IMR-90 (cell line): ENCODE measurements around the gene INO80E. TPM values are rescaled to one million over a fixed set of nuclear protein-coding genes. Genes with fewer than 3 reads are reported as not detected.

ENCODE experiments used
- ATAC-seq: fragments of 200-7000 bp; cut with Tn5 transposase; 2 replicates; pipeline ENCODE4 v1.9.1; 2020; ENCODE audit warnings: low read depth, mild to moderate bottlenecking, moderate library complexity
- BruUV-seq: library from RNA; stranded (reverse); fragments of 400-500 nt; replicated peaks from 2 replicates; lab custom pipeline; 2021; lab: Mats Ljungman, UMichigan
- CTCF ChIA-PET: fragments of 300-600 bp; formaldehyde crosslinking; extraction: SDS; loops from one replicate; lab custom pipeline; 2021; ENCODE audit warnings: antibody characterized with exemption; lab: Yijun Ruan, JAX
- POLR2A ChIA-PET: fragments of 300-600 bp; sonication (Branson Sonifier 250); formaldehyde crosslinking; loops from one replicate; lab custom pipeline; 2022; ENCODE audit warnings: antibody characterized with exemption; ENCODE audit not compliant: unreplicated experiment; lab: Charles Lee
- DNase-seq: peaks from one replicate; pipeline ENCODE4 v3.0.0; 2013
- H2AFZ ChIP-seq: replicated peaks from 2 replicates; pipeline ENCODE3; 2013; ENCODE audit warnings: low read length, mild to moderate bottlenecking; ENCODE audit not compliant: poor library complexity
- H2AK5ac ChIP-seq: 2 replicates; pipeline ENCODE4 v1.6.1; 2013; ENCODE audit warnings: low read depth, low read length, inconsistent platforms
- H2AK9ac ChIP-seq: replicated peaks from 2 replicates; pipeline ENCODE3; 2013; ENCODE audit warnings: mild to moderate bottlenecking, low read depth, low read length, moderate library complexity; ENCODE audit not compliant: poor library complexity
- H2BK120ac ChIP-seq: 2 replicates; pipeline ENCODE4 v1.6.1; 2013; ENCODE audit warnings: low read depth, low read length, inconsistent platforms
- H2BK15ac ChIP-seq: 3 replicates; pipeline ENCODE4 v1.6.1; 2013; ENCODE audit warnings: low read depth, low read length, inconsistent platforms
- H2BK20ac ChIP-seq: 2 replicates; pipeline ENCODE4 v1.6.1; 2013; ENCODE audit warnings: low read depth, mild to moderate bottlenecking, inconsistent platforms, low read length, moderate library complexity
- H2BK5ac ChIP-seq: 2 replicates; pipeline ENCODE4 v1.6.1; 2013; ENCODE audit warnings: mild to moderate bottlenecking, low read depth, low read length, inconsistent platforms; ENCODE audit not compliant: poor library complexity, severe bottlenecking
- H3K14ac ChIP-seq: replicated peaks from 2 replicates; pipeline ENCODE4 v1.6.1; 2013; ENCODE audit warnings: low read depth, low read length, inconsistent platforms
- H3K18ac ChIP-seq: 2 replicates; pipeline ENCODE4 v1.6.1; 2013; ENCODE audit warnings: low read depth, low read length, control low read depth
- H3K23ac ChIP-seq: 2 replicates; pipeline ENCODE4 v1.6.1; 2013; ENCODE audit warnings: low read depth, low read length, inconsistent platforms
- H3K27ac ChIP-seq: 2 replicates; pipeline ENCODE4 v1.5.1; 2013; ENCODE audit warnings: mild to moderate bottlenecking, control low read depth, low read length; ENCODE audit not compliant: insufficient read depth
- H3K27me3 ChIP-seq: 2 replicates; pipeline ENCODE4 v1.6.1; 2013; ENCODE audit warnings: low read length; ENCODE audit not compliant: control insufficient read depth, insufficient read depth
- H3K36me3 ChIP-seq: 2 replicates; pipeline ENCODE4 v1.6.1; 2013; ENCODE audit warnings: low read length, mixed read lengths; ENCODE audit not compliant: control insufficient read depth, insufficient read depth
- H3K4ac ChIP-seq: 2 replicates; pipeline ENCODE4 v1.6.1; 2013; ENCODE audit warnings: low read depth, low read length, inconsistent platforms
- H3K4me1 ChIP-seq: 2 replicates; pipeline ENCODE4 v1.6.1; 2013; ENCODE audit warnings: low read length, mixed read lengths; ENCODE audit not compliant: control insufficient read depth, insufficient read depth
- H3K4me2 ChIP-seq: 2 replicates; pipeline ENCODE4 v1.6.1; 2013; ENCODE audit warnings: low read depth, mild to moderate bottlenecking, control low read depth, low read length, moderate library complexity
- H3K4me3 ChIP-seq: 2 replicates; pipeline ENCODE4 v1.5.1; 2013; ENCODE audit warnings: low read depth, mild to moderate bottlenecking, control low read depth, low read length, moderate library complexity; ENCODE audit not compliant: insufficient read depth
- H3K56ac ChIP-seq: 2 replicates; pipeline ENCODE4 v1.6.1; 2013; ENCODE audit warnings: low read length, inconsistent platforms; ENCODE audit not compliant: insufficient read depth; ENCODE audit errors: extremely low read depth
- H3K79me1 ChIP-seq, 2 experiments: 2 replicates each; pipeline ENCODE4 v1.6.1; 2013; ENCODE audit warnings: low read length in 2 of 2, inconsistent platforms in 1 of 2, low read depth in 1 of 2
- H3K9ac ChIP-seq: 2 replicates; pipeline ENCODE4 v1.6.1; 2013; ENCODE audit warnings: low read depth, low read length, control low read depth
- H3K9me1 ChIP-seq: 2 replicates; pipeline ENCODE4 v1.6.1; 2013; ENCODE audit warnings: low read length, inconsistent platforms; ENCODE audit not compliant: insufficient read depth
- H3K9me3 ChIP-seq: 2 replicates; pipeline ENCODE4 v1.6.1; 2013; ENCODE audit warnings: low read length; ENCODE audit not compliant: control insufficient read depth, insufficient read depth
- H4K20me1 ChIP-seq: 2 replicates; pipeline ENCODE4 v1.6.1; 2013; ENCODE audit warnings: low read length, inconsistent platforms; ENCODE audit not compliant: insufficient read depth
- H4K5ac ChIP-seq: 2 replicates; pipeline ENCODE4 v1.6.1; 2013; ENCODE audit warnings: mild to moderate bottlenecking, low read depth, low read length, control low read depth
- H4K8ac ChIP-seq, 2 experiments: 2 replicates each; pipeline ENCODE4 v1.6.1; 2013; ENCODE audit warnings: low read depth in 2 of 2, low read length in 2 of 2, control low read depth in 1 of 2, inconsistent platforms in 1 of 2
- H4K91ac ChIP-seq: 2 replicates; pipeline ENCODE4 v1.6.1; 2013; ENCODE audit warnings: low read depth, low read length, inconsistent platforms; ENCODE audit not compliant: insufficient read depth
- BHLHE40 ChIP-seq: fragments of 150-350 bp; IDR thresholded peaks from 2 replicates; pipeline ENCODE4 v1.6.1; 2016; ENCODE audit warnings: mild to moderate bottlenecking, low read depth, low read length
- CEBPB ChIP-seq: IDR thresholded peaks from 2 replicates; pipeline ENCODE4 v1.6.1; 2012; ENCODE audit warnings: low read depth, low read length, improper control_type of control experiment
- CHD1 ChIP-seq: IDR thresholded peaks from 2 replicates; pipeline ENCODE4 v1.6.1; 2012; ENCODE audit warnings: low read depth, low read length, improper control_type of control experiment
- FOS ChIP-seq: fragments of 150-350 bp; IDR thresholded peaks from 2 replicates; pipeline ENCODE4 v1.6.1; 2016; ENCODE audit warnings: low read depth, low read length
- MAFK ChIP-seq: IDR thresholded peaks from 2 replicates; pipeline ENCODE4 v1.6.1; 2012; ENCODE audit warnings: low read depth, low read length, improper control_type of control experiment
- MAZ ChIP-seq: IDR thresholded peaks from 2 replicates; pipeline ENCODE4 v1.6.1; 2012; ENCODE audit warnings: low read depth, mild to moderate bottlenecking, low read length, improper control_type of control experiment, moderate library complexity, borderline replicate concordance
- MXI1 ChIP-seq: IDR thresholded peaks from 2 replicates; pipeline ENCODE4 v1.6.1; 2012; ENCODE audit warnings: low read depth, mild to moderate bottlenecking, low read length, moderate library complexity, borderline replicate concordance
- NFE2L2 ChIP-seq: fragments of 150-350 bp; IDR thresholded peaks from 2 replicates; pipeline ENCODE4 v1.6.1; 2016; ENCODE audit warnings: low read depth, mild to moderate bottlenecking, low read length
- POLR2A ChIP-seq: IDR thresholded peaks from 2 replicates; pipeline ENCODE4 v1.6.1; 2012; ENCODE audit warnings: mild to moderate bottlenecking, low read depth, low read length
- RAD21 ChIP-seq: IDR thresholded peaks from 2 replicates; pipeline ENCODE4 v1.6.1; 2012; ENCODE audit warnings: low read length, improper control_type of control experiment
- RCOR1 ChIP-seq: IDR thresholded peaks from 2 replicates; pipeline ENCODE4 v1.6.1; 2012; ENCODE audit warnings: mild to moderate bottlenecking, low read length, improper control_type of control experiment; ENCODE audit not compliant: insufficient replicate concordance
- RFX5 ChIP-seq: IDR thresholded peaks from 2 replicates; pipeline ENCODE4 v1.8.0; 2012; ENCODE audit warnings: low read depth, mild to moderate bottlenecking, low read length, moderate library complexity
- SMC3 ChIP-seq: fragments of 150-350 bp; IDR thresholded peaks from 2 replicates; pipeline ENCODE4 v1.6.1; 2016; ENCODE audit warnings: low read depth, mild to moderate bottlenecking, antibody characterized with exemption, low read length, moderate library complexity
- WGBS, 2 experiments: methylation state at CpG; one replicate each; pipeline versions ENCODE4 v1.1.5 to v1.1.7; 2013; ENCODE audit warnings: missing lambda C conversion rate in 2 of 2; ENCODE audit not compliant: insufficient read length in 1 of 2; ENCODE audit errors: extremely low coverage in 2 of 2; 5-methylcytosine and 5-hydroxymethylcytosine counted together
- dilution Hi-C: fragments of 300-500 bp; cut with HindIII; formaldehyde crosslinking; loops from one replicate; pipeline ENCODE4 v1.14.3; 2018; ENCODE audit warnings: low sequenced_read_pairs; ENCODE audit not compliant: unreplicated experiment
- in situ Hi-C: fragments of 300-500 bp; cut with MboI; formaldehyde crosslinking; loops from 3 replicates; pipeline ENCODE4 v1.14.3; 2019; ENCODE audit warnings: low sequenced_read_pairs, inconsistent platforms, mixed read lengths
- intact Hi-C: fragments of 100-400 bp; cut with micrococcal nuclease; formaldehyde crosslinking; loops from 2 replicates; pipeline ENCODE4 v1.10.0; 2022
- polyA plus RNA-seq, 3 experiments: library from polyadenylated mRNA; depleted of rRNA; stranded (reverse); fragments of >200 nt; gene quantifications; 2 replicates each; pipeline ENCODE4 v1.2.3, GENCODE V29; 2012; ENCODE audit warnings: low replicate concordance in 1 of 3
- total RNA-seq: library from RNA; depleted of rRNA; stranded (reverse); fragments of >200 nt; gene quantifications from 2 replicates; pipeline ENCODE4 v1.2.3, GENCODE V29; 2012
- TF ChIP-seq, protein P1 (sequence below): fragments of 150-350 bp; IDR thresholded peaks from 2 replicates; pipeline ENCODE4 v1.6.1; 2017; ENCODE audit warnings: mild to moderate bottlenecking, antibody characterized with exemption, low read length, low read depth
- TF ChIP-seq, protein P2 (sequence below): conservative IDR thresholded peaks from 2 replicates; pipeline ENCODE4 v1.5.1; 2012; ENCODE audit warnings: mild to moderate bottlenecking, low read depth, low read length, improper control_type of control experiment
- TF ChIP-seq, protein P3 (sequence below): fragments of 150-350 bp; IDR thresholded peaks from 2 replicates; pipeline ENCODE4 v1.6.1; 2016; ENCODE audit warnings: low read depth, mild to moderate bottlenecking, low read length, moderate library complexity, borderline replicate concordance

The INO80E gene
- total and polyA plus RNA-seq, 2 of the 4 experiments (the other 2 are of a cell fraction): 40.9 to 42.1 TPM

DNA sequence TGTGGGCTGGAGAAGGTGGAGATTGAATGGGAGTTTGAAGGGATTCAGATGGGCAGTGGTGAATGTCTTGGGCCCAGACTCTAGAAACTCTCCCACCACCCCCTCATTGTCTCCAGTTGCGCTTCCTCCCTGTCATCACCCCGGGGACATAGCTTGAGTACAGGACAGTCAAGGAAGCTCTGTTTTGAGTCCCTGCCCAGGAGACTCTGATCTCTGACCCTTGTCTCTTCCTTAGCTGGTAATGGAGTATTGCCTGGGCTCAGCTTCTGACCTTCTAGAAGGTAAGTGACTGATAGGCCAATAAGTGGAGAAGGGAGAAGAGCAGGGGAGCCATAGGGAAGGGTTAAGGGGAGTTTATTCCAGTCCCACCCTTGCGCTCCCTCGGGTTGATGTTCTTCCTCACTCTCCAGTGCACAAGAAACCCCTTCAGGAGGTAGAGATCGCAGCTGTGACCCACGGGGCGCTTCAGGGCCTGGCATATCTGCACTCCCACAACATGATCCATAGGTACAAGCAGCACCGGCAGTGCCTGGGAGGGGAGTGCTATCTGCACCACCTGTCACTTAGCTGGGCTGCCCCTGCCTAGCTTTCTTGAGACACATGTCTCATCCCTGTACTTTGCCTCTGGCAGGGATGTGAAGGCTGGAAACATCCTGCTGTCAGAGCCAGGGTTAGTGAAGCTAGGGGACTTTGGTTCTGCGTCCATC is 17.3 kb upstream of the INO80E start:
- dilution Hi-C loops: no loop called here
- H4K91ac ChIP-seq: no peak overlapping the region
- H3K36me3 ChIP-seq: peaks cover 49% of the 10 kb centered on the region
- peaks cover 13% of the 10 kb centered on the region; the same call in 1 of the 2 replicates for H3K4me1 ChIP-seq
- H3K79me1 ChIP-seq: peaks cover 11 to 71% of the 10 kb centered on the region in 2 experiments
- no peak overlapping the region for H2BK20ac ChIP-seq
- H2BK5ac ChIP-seq: no peak overlapping the region
- no peak overlapping the region for H2AK5ac ChIP-seq
- ATAC-seq (no peak), DNase-seq (no peak)
- no peak overlapping the region for H3K23ac ChIP-seq
- no peak overlapping the region for H3K9ac ChIP-seq
- H2BK120ac ChIP-seq: no peak overlapping the region
- H4K5ac ChIP-seq: no peak overlapping the region
- H3K14ac ChIP-seq: no peak overlapping the region
- TF ChIP-seq CEBPB (no peak), MAZ (no peak), RCOR1 (no peak), MXI1 (no peak), CHD1 (no peak), FOS (no peak), SMC3 (no peak), RFX5 (no peak), MAFK (no peak), RAD21 (no peak), BHLHE40 (no peak), NFE2L2 (no peak), POLR2A (no peak)
- TF ChIP-seq, protein P1, sequence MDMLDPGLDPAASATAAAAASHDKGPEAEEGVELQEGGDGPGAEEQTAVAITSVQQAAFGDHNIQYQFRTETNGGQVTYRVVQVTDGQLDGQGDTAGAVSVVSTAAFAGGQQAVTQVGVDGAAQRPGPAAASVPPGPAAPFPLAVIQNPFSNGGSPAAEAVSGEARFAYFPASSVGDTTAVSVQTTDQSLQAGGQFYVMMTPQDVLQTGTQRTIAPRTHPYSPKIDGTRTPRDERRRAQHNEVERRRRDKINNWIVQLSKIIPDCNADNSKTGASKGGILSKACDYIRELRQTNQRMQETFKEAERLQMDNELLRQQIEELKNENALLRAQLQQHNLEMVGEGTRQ: no peak
- TF ChIP-seq, protein P2, sequence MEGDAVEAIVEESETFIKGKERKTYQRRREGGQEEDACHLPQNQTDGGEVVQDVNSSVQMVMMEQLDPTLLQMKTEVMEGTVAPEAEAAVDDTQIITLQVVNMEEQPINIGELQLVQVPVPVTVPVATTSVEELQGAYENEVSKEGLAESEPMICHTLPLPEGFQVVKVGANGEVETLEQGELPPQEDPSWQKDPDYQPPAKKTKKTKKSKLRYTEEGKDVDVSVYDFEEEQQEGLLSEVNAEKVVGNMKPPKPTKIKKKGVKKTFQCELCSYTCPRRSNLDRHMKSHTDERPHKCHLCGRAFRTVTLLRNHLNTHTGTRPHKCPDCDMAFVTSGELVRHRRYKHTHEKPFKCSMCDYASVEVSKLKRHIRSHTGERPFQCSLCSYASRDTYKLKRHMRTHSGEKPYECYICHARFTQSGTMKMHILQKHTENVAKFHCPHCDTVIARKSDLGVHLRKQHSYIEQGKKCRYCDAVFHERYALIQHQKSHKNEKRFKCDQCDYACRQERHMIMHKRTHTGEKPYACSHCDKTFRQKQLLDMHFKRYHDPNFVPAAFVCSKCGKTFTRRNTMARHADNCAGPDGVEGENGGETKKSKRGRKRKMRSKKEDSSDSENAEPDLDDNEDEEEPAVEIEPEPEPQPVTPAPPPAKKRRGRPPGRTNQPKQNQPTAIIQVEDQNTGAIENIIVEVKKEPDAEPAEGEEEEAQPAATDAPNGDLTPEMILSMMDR: no peak
- TF ChIP-seq, protein P3, sequence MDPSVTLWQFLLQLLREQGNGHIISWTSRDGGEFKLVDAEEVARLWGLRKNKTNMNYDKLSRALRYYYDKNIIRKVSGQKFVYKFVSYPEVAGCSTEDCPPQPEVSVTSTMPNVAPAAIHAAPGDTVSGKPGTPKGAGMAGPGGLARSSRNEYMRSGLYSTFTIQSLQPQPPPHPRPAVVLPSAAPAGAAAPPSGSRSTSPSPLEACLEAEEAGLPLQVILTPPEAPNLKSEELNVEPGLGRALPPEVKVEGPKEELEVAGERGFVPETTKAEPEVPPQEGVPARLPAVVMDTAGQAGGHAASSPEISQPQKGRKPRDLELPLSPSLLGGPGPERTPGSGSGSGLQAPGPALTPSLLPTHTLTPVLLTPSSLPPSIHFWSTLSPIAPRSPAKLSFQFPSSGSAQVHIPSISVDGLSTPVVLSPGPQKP: no peak
- ChIA-PET CTCF (no interaction called here), POLR2A (no interaction called here)
- 100% methylated on average over 1 of the region's 9 CpGs; no CpG with 5 or more reads in 1 of the 2 experiments for WGBS, 2 experiments
- no peak overlapping the region for H2AK9ac ChIP-seq
- no peak overlapping the region for H3K56ac ChIP-seq
- no peak overlapping the region for H4K8ac ChIP-seq
- peaks cover 44% of the 10 kb centered on the region for H4K20me1 ChIP-seq
- no peak overlapping the region for H3K18ac ChIP-seq
- H3K27ac ChIP-seq: no peak overlapping the region
- no peak overlapping the region for H2BK15ac ChIP-seq
- in situ Hi-C loops: no loop called here
- no peak overlapping the region for H3K4ac ChIP-seq
- no peak overlapping the region for H3K4me2 ChIP-seq
- no peak overlapping the region for H2AFZ ChIP-seq
- no TSS peak for BruUV-seq
- H3K27me3 ChIP-seq: no peaks in the 10 kb centered on the region
- no peak overlapping the region for H3K4me3 ChIP-seq
- H3K9me1 ChIP-seq: peaks cover 28% of the 10 kb centered on the region
- intact Hi-C loops: no loop called here
- no peaks in the 10 kb centered on the region for H3K9me3 ChIP-seq
